ENCODE measurements around the gene HID1.

DNA sequence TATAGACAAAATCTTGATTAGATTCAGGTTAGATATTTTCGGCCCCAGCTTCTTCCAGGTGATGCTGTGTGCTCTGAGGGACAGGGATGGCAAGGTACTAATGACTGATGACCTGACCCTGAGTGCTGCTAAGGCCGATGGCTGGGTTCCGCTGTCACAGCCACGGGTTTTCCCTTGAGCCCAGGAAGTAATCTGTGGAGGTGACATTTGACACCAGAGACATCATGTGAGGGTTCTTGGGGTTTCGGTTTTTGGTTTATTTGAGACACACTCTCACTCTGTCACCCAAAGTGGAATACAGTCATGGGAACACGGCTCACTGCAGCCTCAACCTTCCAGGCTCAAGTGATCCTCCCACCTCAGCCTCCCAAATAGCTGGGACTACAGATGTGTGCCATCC is 27.0 kb downstream of the HID1 start:
- TF ChIP-seq ATF3 (IDR thresholded peaks at IDR 0.05) (no peak), FOSL1 (IDR thresholded peaks at IDR 0.05; ENCODE audit: low read depth) (no peak), POLR2AphosphoS5 (IDR thresholded peaks at IDR 0.05; ENCODE audit: low read depth, low read length) (no peak)
